ENCODE data around the gene CHD9.

The CHD9 gene

GRCh38 chr16:53082509-53082908 lies 27.7 kb downstream of the CHD9 start:
- peak overlapping the region; percentile 37 for H3K27ac Mint-ChIP-seq
- peaks cover 84% of the 10 kb centered on the region for H3K4me1 Mint-ChIP-seq
- DNase-seq = no peak
- peaks cover 2% of the 10 kb centered on the region for H3K27me3 Mint-ChIP-seq (ENCODE audit: low read depth, poor library complexity)
- H3K36me3 Mint-ChIP-seq (ENCODE audit: low read depth) = peaks cover 23% of the 10 kb centered on the region
- no peak overlapping the region for H3K4me3 Mint-ChIP-seq
- TF ChIP-seq CTCF (IDR thresholded peaks at IDR 0.05) = no peak
- H3K9me3 Mint-ChIP-seq = peaks cover 12% of the 10 kb centered on the region

GRCh38 chr16:53083119-53083518 lies 28.3 kb downstream of the CHD9 start:
- H3K4me3 Mint-ChIP-seq = no peak overlapping the region

GRCh38 chr16:53084141-53084541 lies 29.4 kb downstream of the CHD9 start:
- H3K27ac Mint-ChIP-seq = peak overlapping the region; percentile 60
- no peak for TF ChIP-seq CTCF (IDR thresholded peaks at IDR 0.05)
- H3K36me3 Mint-ChIP-seq (ENCODE audit: low read depth) = peaks cover 9% of the 10 kb centered on the region
- peaks cover 2% of the 10 kb centered on the region for H3K27me3 Mint-ChIP-seq (ENCODE audit: low read depth, poor library complexity)
- peaks cover 69% of the 10 kb centered on the region for H3K4me1 Mint-ChIP-seq
- no peak overlapping the region for H3K4me3 Mint-ChIP-seq
- DNase-seq = no peak
- H3K9me3 Mint-ChIP-seq = no peaks in the 10 kb centered on the region

More at GRCh38 chr16:53083119-53083518, 28.3 kb downstream of the CHD9 start:
- TF ChIP-seq CTCF (IDR thresholded peaks at IDR 0.05) = no peak
- H3K9me3 Mint-ChIP-seq = peaks cover 6% of the 10 kb centered on the region
- no peak for DNase-seq
- H3K4me1 Mint-ChIP-seq = peaks cover 79% of the 10 kb centered on the region
- peak overlapping the region; percentile 37 for H3K27ac Mint-ChIP-seq
- peaks cover 17% of the 10 kb centered on the region for H3K36me3 Mint-ChIP-seq (ENCODE audit: low read depth)
- H3K27me3 Mint-ChIP-seq (ENCODE audit: low read depth, poor library complexity) = peaks cover 2% of the 10 kb centered on the region

GRCh38 chr16:53084746-53085334 lies 30.0 kb downstream of the CHD9 start:
- Mint-ChIP-seq H3K9me3 (no peaks in the 10 kb centered on the region), H3K36me3 (ENCODE audit: low read depth) (peaks cover 9% of the 10 kb centered on the region), H3K4me3 (no peak overlapping the region), H3K4me1 (peaks cover 68% of the 10 kb centered on the region), H3K27me3 (ENCODE audit: low read depth, poor library complexity) (peaks cover 2% of the 10 kb centered on the region), H3K27ac (no peak overlapping the region)
- DNase-seq = no peak
- TF ChIP-seq CTCF (IDR thresholded peaks at IDR 0.05) = no peak

GRCh38 chr16:53085369-53085843 lies 30.6 kb downstream of the CHD9 start:
- Mint-ChIP-seq H3K4me3 (peak overlapping the region; percentile 2), H3K9me3 (no peaks in the 10 kb centered on the region), H3K36me3 (ENCODE audit: low read depth) (peaks cover 9% of the 10 kb centered on the region), H3K4me1 (peaks cover 68% of the 10 kb centered on the region), H3K27me3 (ENCODE audit: low read depth, poor library complexity) (peaks cover 2% of the 10 kb centered on the region), H3K27ac (peak overlapping the region; percentile 46)
- no peak for DNase-seq
- no peak for TF ChIP-seq CTCF (IDR thresholded peaks at IDR 0.05)

- peak overlapping the region; percentile 46 for H3K27ac Mint-ChIP-seq
- H3K4me3 Mint-ChIP-seq = peak overlapping the region; percentile 2
- peaks cover 9% of the 10 kb centered on the region for H3K36me3 Mint-ChIP-seq (ENCODE audit: low read depth)
- DNase-seq = no peak
- peaks cover 68% of the 10 kb centered on the region for H3K4me1 Mint-ChIP-seq
- H3K27me3 Mint-ChIP-seq (ENCODE audit: low read depth, poor library complexity) = peaks cover 2% of the 10 kb centered on the region
- no peak for TF ChIP-seq CTCF (IDR thresholded peaks at IDR 0.05)
- H3K9me3 Mint-ChIP-seq = no peaks in the 10 kb centered on the region
Measured at GRCh38 chr16:53085931-53086421, 31.2 kb downstream of the CHD9 start.

Data from nephron progenitor cell (in vitro differentiated cells).